Bronchus fibroblast of lung (primary cell): Measurements from ENCODE around the gene ANAPC10. TPM values are rescaled to one million over a fixed set of nuclear protein-coding genes. Genes with fewer than 3 reads are reported as not detected.

Experiments
- total RNA-seq: library from RNA; depleted of rRNA; stranded (reverse); fragments of >200 nt; gene quantifications from 2 replicates; pipeline ENCODE4 v1.2.3, GENCODE V29; 2015

ANAPC10 gene
- 19.5 and 23.8 TPM in 2 replicates for total RNA-seq

GRCh38 chr4:145097821-145098674, at the start of gene ANAPC10, which contains the start of gene ABCE1:
Gene ANAPC10 (minus strand): TSS chr4:145098196. CDS start chr4:145096099, 2,097 bp downstream.
Gene ABCE1 (plus strand): TSS chr4:145098311. CDS start chr4:145104413, 6,102 bp downstream.

Other genes starting within 250 kb of the ANAPC10 start
- gene ABCE1, start 115 bp upstream of the ANAPC10 start, total RNA-seq = 109 and 125 TPM in 2 replicates
- 7.1 and 7.4 TPM in 2 replicates for gene OTUD4, start 82.4 kb upstream of the ANAPC10 start, total RNA-seq